GM18520 (cell line): ENCODE measurements around the gene VIPR1.

Experiments used
- ATAC-seq: cut with Tn5 transposase; IDR thresholded peaks from one replicate; pipeline ENCODE4 v1.9.1; 2021; ENCODE audit not compliant: unreplicated experiment

Gene VIPR1

DNA sequence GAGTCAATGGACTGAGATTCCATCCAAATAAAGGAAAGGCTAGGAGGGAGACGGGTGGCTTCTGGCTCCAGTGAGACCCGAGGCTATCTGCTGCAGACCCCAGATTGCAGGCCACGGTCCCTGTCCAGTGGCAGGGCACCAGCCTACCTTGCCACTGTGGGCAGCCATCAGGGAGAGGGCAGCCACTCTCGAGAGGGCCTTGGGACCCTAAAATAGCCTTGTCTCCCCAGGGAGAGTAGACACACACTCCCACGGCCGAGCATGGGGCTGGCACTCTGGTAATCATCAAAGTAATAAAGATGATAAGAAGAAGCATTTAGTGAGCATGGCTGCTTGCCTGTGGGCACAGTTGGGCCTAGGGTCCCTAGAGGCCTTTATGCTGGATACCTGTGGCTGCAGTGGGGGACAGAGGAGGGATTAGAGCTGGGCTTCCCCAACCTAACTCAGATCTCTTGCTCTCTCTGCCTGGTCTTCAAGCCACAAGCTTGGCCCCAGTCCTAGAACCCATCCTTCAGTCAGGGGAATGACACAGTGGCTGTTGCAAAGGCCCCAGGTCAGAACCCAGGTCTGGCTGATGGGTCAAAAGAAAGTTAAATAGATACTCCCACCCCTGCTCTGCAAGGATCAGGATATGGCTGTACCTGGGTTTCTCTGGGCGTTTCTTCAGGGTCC, 9.2 kb upstream of the VIPR1 start:
- no peak for ATAC-seq

DNA sequence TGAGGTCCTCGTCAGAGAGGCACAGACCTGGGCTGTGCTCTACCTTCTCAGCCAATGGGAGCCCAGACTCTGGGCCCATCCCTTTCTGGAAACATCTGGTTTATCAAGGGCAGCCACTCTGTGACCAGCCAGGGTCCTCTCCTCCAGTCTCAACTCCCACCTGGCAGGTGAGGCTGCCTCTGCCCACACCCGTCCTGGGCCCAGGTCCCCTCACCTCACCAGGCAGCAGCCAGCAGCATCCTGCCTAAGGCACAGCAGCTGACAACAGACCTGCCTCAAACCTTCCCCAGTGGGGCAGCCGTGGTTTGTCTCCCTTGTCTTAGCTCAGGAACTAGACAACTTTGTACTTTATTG, 8.7 kb upstream of the VIPR1 start:
- no peak for ATAC-seq

- no peak for ATAC-seq
These were observed 7.0 kb upstream of the VIPR1 start for GRCh38 chr3:42495393-42495792.

DNA sequence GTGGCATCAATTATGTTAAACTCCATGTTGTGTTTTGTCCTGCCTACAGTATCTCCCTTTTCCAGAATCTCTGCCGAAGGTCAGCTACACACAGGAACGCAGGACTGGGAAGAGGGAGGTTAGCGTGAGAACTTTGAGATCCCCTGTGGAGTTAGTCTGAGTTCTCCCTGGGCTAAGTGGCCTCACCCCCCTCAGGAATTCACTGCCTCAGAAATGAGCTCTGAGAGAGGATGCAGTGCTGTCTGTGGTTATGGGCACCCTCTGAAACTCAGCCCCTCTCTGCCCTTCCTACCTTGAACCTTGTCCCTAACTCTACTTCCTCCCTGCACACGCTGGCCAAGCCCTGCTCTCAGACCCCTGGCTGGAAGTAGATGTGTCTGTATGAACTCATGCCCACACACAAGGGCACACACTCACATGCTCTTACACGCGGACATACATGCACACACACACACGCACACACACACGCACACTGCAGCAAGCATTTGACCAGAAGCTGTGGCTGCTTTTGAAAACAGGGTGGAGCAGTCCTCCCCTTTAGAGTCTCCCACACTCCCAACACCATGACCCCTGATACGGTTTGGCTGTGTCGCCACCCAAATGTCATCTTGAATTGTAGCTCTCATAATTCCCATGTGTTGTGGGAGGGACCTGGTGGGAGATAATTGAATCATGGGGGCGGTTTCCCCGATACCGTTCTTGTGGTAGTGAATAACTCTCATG, 5.3 kb upstream of the VIPR1 start:
- no peak for ATAC-seq

GRCh38 chr3:42498034-42498433, 4.4 kb upstream of the VIPR1 start:
- ATAC-seq: no peak

- ATAC-seq: no peak
These were observed 3.5 kb upstream of the VIPR1 start for GRCh38 chr3:42498791-42499477.

- no peak for ATAC-seq
These were observed 3.0 kb upstream of the VIPR1 start for GRCh38 chr3:42499478-42499871.

- ATAC-seq: no peak
These were observed 2.4 kb upstream of the VIPR1 start for GRCh38 chr3:42500091-42500490.

DNA sequence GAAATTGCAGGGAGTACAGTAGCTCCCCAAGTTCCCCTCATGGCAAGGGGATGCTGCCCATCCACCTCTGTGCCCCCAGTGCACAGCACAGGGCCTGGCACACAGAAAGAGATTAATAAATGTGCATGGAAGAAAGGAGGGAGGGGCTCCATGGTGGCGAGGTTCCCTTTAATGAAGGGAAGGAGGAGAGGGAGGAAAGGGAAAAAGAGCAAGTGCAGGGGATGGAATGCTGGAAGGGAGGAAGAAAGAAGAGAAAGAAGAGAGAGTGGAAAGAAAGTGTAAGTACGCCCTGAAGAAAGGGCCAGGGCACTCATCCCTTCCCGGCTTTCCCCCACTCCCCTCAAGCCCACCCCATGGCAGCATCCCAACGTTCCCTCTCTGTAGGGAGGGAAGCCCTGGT, 1.5 kb upstream of the VIPR1 start:
- ATAC-seq: no peak

- no peak for ATAC-seq
These were observed 1.1 kb upstream of the VIPR1 start for GRCh38 chr3:42501321-42501680.

DNA sequence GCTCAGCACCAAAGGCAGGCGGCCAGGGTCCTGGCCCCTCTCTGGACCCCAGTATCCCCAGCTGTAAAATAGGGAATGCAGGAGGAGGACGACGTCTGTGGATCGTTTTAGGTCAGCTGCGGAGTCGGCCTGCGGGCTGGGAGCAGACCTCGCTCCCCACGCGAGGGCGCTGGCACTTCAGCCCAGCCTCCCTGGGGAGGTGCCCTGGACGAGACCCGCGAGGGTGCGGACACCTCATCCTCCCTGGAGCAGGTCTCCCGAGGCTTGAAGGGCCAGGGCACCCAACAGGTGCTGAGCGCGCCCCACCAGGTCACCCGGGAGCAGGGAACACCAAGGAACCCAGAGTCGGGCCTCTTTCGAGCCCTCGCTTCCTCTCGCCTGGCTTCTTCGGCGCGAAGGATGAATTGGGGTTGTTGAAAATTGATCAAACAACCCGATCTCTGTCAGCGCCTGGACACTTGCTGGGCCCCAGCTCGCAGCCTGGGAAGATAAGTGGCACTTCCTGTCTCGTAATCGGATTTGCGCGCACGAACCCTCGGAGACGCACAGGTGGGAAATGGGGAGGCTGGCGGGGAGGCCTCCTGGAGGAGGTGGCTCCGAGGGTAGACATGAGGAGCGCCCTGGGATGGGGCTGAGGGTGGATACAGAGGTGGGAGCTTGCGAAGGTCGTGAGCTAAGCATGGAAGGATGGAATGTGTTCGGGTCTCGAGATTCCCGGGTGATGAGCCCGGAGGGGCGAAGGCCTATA, 588 bp upstream of the VIPR1 start:
- ATAC-seq: peak; percentile 8

GRCh38 chr3:42503251-42503924, 945 bp downstream of the VIPR1 start:
- no peak for ATAC-seq

GRCh38 chr3:42503957-42504333, 1.5 kb downstream of the VIPR1 start:
- ATAC-seq: no peak

DNA sequence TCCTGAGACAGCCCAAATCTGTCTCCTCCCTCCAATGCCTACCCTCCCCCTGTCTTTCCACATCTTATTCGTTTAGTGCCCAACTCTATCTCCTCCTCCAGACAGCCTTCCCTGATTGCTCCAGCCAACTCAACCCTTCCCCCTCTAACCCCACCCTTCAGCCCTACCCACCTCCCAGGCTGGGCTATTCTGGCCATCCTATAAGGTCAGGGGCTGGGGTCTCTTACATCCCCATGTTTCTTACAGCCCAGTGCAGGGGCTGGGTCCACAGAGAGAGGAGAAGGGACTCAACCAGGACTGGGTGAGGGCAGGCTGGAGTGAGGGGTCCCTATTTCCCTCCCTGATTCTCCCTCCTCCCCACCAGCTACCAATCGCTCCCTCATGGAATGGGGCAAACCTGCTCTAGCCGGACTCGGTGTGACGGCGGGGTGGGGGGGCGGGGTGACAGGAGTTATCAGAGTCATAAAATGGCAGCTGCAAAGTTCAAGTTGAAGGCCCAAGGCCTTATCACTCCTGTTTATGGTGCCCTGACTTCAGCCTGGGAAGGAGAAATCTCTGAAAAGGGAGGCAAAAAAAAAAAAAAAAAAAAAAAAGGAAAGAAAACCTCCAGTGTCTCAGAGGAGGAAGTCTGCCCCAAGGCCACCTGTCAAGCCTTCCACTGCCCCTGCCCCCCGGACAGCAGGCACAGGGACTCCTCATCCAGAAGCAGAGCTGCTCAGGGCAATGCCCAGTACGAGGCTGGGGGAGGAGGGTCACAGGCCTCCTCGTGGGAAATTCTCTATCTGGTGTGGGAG, 2.1 kb downstream of the VIPR1 start:
- ATAC-seq: no peak

GRCh38 chr3:42505128-42505848, 2.8 kb downstream of the VIPR1 start:
- no peak for ATAC-seq

GRCh38 chr3:42505849-42506410, 3.5 kb downstream of the VIPR1 start:
- ATAC-seq: no peak

GRCh38 chr3:42507252-42507651, 4.8 kb downstream of the VIPR1 start:
- ATAC-seq: no peak

GRCh38 chr3:42507761-42508335, 5.4 kb downstream of the VIPR1 start:
- no peak for ATAC-seq

- no peak for ATAC-seq
These were observed 6.1 kb downstream of the VIPR1 start for GRCh38 chr3:42508562-42508961.
